ENCODE measurements around the gene SPAG5. TPM values are rescaled to one million over a fixed set of nuclear protein-coding genes. Genes with fewer than 3 reads are reported as not detected.
A peak's percentile ranks its signal among the peaks of the same experiment; 100 is the strongest.

SPAG5 gene
- total and polyA plus RNA-seq, 9 of the 15 experiments (the other 6 are each of a cell fraction or from before 2014, with no cell fraction given): 94.4 to 286 (median 151) TPM

DNA sequence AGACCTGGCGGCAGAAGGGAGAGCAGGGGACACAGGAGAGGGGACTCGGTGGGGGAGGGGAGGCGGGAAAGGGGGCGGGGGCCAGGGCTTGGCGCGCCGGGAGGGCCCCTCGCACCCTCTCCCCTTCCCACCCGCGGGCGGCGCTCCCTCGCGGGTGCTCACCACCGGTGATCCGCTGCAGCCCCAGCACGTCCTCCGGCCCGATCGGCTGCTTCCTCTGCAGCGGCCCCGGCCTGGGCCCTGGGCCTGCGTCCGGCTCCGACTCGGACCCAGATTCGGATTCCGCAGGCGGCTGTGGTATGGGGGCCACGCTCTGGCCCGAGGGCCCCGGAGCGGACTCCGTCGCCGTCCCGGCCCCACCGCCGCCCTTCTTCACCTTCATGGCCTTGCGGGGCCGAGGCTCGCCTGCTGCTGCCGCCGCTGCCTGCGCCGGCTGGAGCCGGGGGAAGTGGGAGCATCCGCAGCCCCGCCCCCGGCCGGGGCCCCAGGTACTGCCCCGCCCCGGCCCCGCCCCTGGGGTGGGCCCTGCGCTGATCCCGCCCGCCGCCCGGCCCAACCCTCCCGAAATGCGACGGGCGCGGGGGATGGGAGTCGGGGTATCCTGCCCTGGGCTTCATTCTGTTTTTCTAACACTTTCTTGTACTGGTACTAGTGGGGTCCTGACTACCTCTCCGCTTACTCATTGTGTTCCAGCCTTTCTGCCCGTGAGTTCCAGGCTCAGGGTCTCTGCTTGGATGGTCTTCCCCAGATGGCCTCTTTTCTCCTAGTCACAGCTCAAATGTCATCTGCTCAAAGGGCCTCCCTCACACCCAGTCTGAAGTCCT, 46.4 kb downstream of the SPAG5 start, which contains the start of gene UNC119 (continued):
- TF ChIP-seq, protein P1, sequence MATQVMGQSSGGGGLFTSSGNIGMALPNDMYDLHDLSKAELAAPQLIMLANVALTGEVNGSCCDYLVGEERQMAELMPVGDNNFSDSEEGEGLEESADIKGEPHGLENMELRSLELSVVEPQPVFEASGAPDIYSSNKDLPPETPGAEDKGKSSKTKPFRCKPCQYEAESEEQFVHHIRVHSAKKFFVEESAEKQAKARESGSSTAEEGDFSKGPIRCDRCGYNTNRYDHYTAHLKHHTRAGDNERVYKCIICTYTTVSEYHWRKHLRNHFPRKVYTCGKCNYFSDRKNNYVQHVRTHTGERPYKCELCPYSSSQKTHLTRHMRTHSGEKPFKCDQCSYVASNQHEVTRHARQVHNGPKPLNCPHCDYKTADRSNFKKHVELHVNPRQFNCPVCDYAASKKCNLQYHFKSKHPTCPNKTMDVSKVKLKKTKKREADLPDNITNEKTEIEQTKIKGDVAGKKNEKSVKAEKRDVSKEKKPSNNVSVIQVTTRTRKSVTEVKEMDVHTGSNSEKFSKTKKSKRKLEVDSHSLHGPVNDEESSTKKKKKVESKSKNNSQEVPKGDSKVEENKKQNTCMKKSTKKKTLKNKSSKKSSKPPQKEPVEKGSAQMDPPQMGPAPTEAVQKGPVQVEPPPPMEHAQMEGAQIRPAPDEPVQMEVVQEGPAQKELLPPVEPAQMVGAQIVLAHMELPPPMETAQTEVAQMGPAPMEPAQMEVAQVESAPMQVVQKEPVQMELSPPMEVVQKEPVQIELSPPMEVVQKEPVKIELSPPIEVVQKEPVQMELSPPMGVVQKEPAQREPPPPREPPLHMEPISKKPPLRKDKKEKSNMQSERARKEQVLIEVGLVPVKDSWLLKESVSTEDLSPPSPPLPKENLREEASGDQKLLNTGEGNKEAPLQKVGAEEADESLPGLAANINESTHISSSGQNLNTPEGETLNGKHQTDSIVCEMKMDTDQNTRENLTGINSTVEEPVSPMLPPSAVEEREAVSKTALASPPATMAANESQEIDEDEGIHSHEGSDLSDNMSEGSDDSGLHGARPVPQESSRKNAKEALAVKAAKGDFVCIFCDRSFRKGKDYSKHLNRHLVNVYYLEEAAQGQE (IDR thresholded peaks at IDR 0.05; ENCODE audit: borderline replicate concordance): peak; percentile 86
- TF ChIP-seq, protein P1 (CRISPR knock-in tag; IDR thresholded peaks at IDR 0.05; ENCODE audit: low read depth): 0 out of 2 replicates have a peak, but pooled peaks have one; percentile 23
- TF ChIP-seq, protein P2, sequence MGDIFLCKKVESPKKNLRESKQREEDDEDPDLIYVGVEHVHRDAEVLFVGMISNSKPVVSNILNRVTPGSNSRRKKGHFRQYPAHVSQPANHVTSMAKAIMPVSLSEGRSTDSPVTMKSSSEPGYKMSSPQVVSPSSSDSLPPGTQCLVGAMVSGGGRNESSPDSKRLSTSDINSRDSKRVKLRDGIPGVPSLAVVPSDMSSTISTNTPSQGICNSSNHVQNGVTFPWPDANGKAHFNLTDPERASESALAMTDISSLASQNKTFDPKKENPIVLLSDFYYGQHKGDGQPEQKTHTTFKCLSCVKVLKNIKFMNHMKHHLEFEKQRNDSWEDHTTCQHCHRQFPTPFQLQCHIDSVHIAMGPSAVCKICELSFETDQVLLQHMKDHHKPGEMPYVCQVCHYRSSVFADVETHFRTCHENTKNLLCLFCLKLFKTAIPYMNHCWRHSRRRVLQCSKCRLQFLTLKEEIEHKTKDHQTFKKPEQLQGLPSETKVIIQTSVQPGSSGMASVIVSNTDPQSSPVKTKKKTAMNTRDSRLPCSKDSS (IDR thresholded peaks at IDR 0.05; ENCODE audit: low read depth, partially characterized antibody): no peak
- no peak for TF ChIP-seq POLR2H (tag; IDR thresholded peaks at IDR 0.05; ENCODE audit: low read depth)
- TF ChIP-seq PPARD (CRISPR knock-in tag; IDR thresholded peaks at IDR 0.05): no peak
- TF ChIP-seq TEAD4 (IDR thresholded peaks at IDR 0.05; ENCODE audit: low read length): no peak
- no peak for TF ChIP-seq TEAD4 (CRISPR knock-in tag; IDR thresholded peaks at IDR 0.05; ENCODE audit: borderline replicate concordance)
- no peak for TF ChIP-seq ZC3H8 (IDR thresholded peaks at IDR 0.05)
- TF ChIP-seq FOXJ3 (CRISPR knock-in tag; IDR thresholded peaks at IDR 0.05): no peak
- TF ChIP-seq, protein P3, sequence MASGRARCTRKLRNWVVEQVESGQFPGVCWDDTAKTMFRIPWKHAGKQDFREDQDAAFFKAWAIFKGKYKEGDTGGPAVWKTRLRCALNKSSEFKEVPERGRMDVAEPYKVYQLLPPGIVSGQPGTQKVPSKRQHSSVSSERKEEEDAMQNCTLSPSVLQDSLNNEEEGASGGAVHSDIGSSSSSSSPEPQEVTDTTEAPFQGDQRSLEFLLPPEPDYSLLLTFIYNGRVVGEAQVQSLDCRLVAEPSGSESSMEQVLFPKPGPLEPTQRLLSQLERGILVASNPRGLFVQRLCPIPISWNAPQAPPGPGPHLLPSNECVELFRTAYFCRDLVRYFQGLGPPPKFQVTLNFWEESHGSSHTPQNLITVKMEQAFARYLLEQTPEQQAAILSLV (tag; IDR thresholded peaks at IDR 0.05): no peak
- peak; percentile 68 for TF ChIP-seq HMGN3 (IDR thresholded peaks at IDR 0.05; ENCODE audit: borderline replicate concordance, extremely low read depth, insufficient read length, low read depth, low read length)
- TF ChIP-seq NCOA1 (IDR thresholded peaks at IDR 0.05; ENCODE audit: low read depth): no peak
- no peak for TF ChIP-seq MXI1 (IDR thresholded peaks at IDR 0.05; ENCODE audit: low read depth, low read length)
- no peak for TF ChIP-seq CHD4 (IDR thresholded peaks at IDR 0.05; ENCODE audit: insufficient read depth, insufficient replicate concordance, low read depth, low read length, poor library complexity, severe bottlenecking)
- TF ChIP-seq, protein P4, sequence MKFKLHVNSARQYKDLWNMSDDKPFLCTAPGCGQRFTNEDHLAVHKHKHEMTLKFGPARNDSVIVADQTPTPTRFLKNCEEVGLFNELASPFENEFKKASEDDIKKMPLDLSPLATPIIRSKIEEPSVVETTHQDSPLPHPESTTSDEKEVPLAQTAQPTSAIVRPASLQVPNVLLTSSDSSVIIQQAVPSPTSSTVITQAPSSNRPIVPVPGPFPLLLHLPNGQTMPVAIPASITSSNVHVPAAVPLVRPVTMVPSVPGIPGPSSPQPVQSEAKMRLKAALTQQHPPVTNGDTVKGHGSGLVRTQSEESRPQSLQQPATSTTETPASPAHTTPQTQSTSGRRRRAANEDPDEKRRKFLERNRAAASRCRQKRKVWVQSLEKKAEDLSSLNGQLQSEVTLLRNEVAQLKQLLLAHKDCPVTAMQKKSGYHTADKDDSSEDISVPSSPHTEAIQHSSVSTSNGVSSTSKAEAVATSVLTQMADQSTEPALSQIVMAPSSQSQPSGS (CRISPR knock-in tag; IDR thresholded peaks at IDR 0.05): no peak
- no peak for TF ChIP-seq CBFA2T2 (conservative IDR thresholded peaks at IDR 0.05)

Measured in K562 (cell line).